Measurements from ENCODE around the gene TUBG2. TPM values are rescaled to one million over a fixed set of nuclear protein-coding genes. Genes with fewer than 3 reads are reported as not detected.
"Not testable (repeated sequence)": the region's sequence is repeated elsewhere in the genome, so short reads cannot be mapped to it uniquely, and the experiment has no call there.

The TUBG2 gene
- total RNA-seq, result 13.1 and 16.0 TPM in 2 replicates
- polyA plus RNA-seq, result 46.3 and 58.7 TPM in 2 replicates

DNA sequence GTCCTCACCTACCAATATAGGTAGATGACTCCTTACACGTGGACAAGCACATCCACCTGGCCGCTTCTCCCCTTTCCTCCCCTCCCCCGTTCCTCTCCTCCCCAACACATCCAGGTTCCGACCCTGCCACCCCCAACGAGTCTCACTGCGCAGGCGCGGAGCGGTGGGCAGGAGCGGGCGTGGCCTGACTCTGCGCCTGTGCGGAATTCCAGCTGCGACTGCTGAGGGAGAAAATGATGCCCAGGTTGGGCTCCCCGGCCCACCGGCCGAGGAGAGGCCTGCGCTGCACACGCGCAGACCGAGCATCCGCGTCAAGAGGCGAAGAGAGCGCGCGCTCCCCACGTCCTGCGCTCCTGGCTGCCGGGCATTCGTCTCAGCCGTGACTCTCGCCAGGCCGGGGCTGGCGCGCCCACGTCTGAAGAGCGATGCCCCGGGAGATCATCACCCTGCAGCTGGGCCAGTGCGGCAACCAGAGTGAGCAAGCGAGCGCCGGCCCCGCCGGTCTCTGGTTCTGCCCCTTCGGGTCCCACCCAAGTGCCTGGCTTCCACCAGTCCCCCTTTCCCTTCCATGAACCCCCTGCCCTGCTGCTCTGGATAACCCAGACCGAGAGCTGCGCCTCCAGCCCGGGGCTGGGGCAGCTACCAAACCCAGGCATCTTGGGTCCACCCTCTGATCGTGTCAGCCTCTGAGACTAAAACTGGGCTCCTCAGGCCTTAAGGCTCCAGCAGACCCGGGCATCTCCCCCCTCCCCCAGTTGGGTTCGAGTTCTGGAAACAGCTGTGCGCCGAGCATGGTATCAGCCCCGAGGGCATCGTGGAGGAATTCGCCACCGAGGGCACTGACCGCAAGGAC lies at the start of gene TUBG2:
TSS of gene TUBG2 (plus strand) at position 206 of the 853 bp plus-strand sequence. CDS start at position 426, 220 bp downstream.
- H4K20me1 ChIP-seq (ENCODE audit: insufficient read depth, poor library complexity, severe bottlenecking), result no peaks in the 10 kb centered on the region
- H3K4me3 ChIP-seq, result peak within 1 kb of the TSS; percentile 53
- H3K9me2 ChIP-seq (replicated peaks; ENCODE audit: insufficient read depth), result no peaks in the 10 kb centered on the region
- H3K36me3 ChIP-seq (replicated peaks; ENCODE audit: insufficient read depth, low read depth), result no peaks in the 10 kb centered on the region
- H2AFZ ChIP-seq, result peak within 1 kb of the TSS; percentile 93
- peak within 1 kb of the TSS; percentile 80 for H3K27ac ChIP-seq
- H3K9me3 ChIP-seq (ENCODE audit: low read depth), result no peaks in the 10 kb centered on the region
- H3K4me1 ChIP-seq (ENCODE audit: insufficient read depth), result peaks cover 13% of the 10 kb centered on the region
- DNase-seq (ENCODE audit: low spot score), result peak; percentile 95
- peaks cover 7% of the 10 kb centered on the region for H3K79me2 ChIP-seq
- 1% methylated on average over 57 of the region's 59 CpGs for WGBS (ENCODE audit: low lambda C conversion rate, missing lambda C conversion rate)
- no peaks in the 10 kb centered on the region for H3K27me3 ChIP-seq
- TF ChIP-seq EZH2phosphoT487 (IDR thresholded peaks at IDR 0.05; ENCODE audit: low read depth, severe bottlenecking, unreplicated experiment) (no peak), EZH2 (IDR thresholded peaks at IDR 0.05; ENCODE audit: borderline replicate concordance) (no peak)
- TF ChIP-seq, protein P1, sequence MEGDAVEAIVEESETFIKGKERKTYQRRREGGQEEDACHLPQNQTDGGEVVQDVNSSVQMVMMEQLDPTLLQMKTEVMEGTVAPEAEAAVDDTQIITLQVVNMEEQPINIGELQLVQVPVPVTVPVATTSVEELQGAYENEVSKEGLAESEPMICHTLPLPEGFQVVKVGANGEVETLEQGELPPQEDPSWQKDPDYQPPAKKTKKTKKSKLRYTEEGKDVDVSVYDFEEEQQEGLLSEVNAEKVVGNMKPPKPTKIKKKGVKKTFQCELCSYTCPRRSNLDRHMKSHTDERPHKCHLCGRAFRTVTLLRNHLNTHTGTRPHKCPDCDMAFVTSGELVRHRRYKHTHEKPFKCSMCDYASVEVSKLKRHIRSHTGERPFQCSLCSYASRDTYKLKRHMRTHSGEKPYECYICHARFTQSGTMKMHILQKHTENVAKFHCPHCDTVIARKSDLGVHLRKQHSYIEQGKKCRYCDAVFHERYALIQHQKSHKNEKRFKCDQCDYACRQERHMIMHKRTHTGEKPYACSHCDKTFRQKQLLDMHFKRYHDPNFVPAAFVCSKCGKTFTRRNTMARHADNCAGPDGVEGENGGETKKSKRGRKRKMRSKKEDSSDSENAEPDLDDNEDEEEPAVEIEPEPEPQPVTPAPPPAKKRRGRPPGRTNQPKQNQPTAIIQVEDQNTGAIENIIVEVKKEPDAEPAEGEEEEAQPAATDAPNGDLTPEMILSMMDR (IDR thresholded peaks at IDR 0.05; ENCODE audit: poor library complexity), result no peak
- peak within 1 kb of the TSS; percentile 93 for H3K4me2 ChIP-seq

DNA sequence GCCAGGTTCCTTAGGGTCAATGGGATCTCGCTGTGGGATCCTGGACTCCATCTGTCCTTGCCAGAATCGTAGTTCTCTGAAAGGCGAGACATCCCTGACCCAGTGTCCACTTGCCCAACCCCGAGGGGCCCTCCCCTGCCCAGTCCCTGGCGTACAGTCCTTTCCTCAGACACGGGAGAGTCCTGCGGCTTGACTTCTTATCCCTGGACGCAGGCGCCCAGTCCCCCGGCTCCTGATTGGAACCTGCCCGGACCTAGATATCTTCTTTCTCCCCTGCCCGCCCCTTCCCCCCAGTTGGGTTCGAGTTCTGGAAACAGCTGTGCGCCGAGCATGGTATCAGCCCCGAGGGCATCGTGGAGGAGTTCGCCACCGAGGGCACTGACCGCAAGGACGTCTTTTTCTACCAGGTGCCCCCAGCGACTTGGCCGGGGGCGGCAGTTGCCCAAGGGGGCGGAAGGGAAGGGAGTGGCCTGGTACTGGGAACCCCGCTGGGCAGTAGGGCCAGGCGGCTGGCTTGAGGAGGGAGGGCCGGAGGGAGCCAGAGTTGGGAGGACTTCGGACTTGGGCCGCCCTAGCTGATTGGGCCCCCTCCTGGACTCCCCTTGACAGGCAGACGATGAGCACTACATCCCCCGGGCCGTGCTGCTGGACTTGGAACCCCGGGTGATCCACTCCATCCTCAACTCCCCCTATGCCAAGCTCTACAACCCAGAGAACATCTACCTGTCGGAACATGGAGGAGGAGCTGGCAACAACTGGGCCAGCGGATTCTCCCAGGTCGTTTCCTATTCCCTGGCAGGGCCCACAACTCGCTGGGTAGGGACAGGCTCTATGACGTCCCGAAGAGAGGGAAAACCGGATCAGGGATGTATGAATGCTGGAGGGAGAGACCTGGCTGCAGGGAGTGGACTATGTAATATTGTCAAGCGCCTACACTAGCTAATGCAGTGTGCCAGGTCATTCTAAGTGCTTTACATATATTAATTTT lies 49.0 kb upstream of the TUBG2 start:
- Histone ChIP-seq H3K4me2 (peak overlapping the region; percentile 86), H3K27ac (peak overlapping the region; percentile 97), H3K79me2 (peaks cover 47% of the 10 kb centered on the region), H2AFZ (peak overlapping the region; percentile 34), H3K4me3 (peak overlapping the region; percentile 84), H3K4me1 (ENCODE audit: insufficient read depth) (peaks cover 24% of the 10 kb centered on the region), H4K20me1 (ENCODE audit: insufficient read depth, poor library complexity, severe bottlenecking) (peaks cover 28% of the 10 kb centered on the region)
- not testable (repeated sequence) for H3K36me3 ChIP-seq (replicated peaks; ENCODE audit: insufficient read depth, low read depth); H3K9me2 ChIP-seq (replicated peaks; ENCODE audit: insufficient read depth); H3K9me3 ChIP-seq (ENCODE audit: low read depth); H3K27me3 ChIP-seq
- DNase-seq (ENCODE audit: low spot score), result peak; percentile 27
- WGBS (ENCODE audit: low lambda C conversion rate, missing lambda C conversion rate), result 13% methylated on average over 24 of the region's 42 CpGs

DNA sequence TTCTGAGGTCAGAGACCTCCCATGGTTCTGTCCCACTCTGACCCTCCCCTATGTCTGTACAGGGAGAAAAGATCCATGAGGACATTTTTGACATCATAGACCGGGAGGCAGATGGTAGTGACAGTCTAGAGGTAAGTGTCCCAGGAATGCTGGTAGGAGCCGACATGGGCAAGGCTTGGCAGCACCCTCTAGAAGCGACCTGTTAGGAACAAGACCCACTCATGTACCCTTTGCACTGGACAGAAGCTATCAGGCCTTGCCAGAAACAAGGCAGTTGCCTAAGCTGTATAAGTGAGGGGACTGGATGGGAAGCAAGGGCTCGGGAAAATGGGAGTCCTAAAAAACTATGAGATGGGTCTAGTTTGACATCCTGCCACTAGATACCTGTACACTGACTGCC lies 47.1 kb upstream of the TUBG2 start:
- H3K4me3 ChIP-seq, result no peak overlapping the region
- peaks cover 12% of the 10 kb centered on the region for H4K20me1 ChIP-seq (ENCODE audit: insufficient read depth, poor library complexity, severe bottlenecking)
- no peaks in the 10 kb centered on the region for H3K27me3 ChIP-seq
- H3K4me2 ChIP-seq, result no peak overlapping the region
- H3K9me3 ChIP-seq (ENCODE audit: low read depth), result no peaks in the 10 kb centered on the region
- no peak overlapping the region for H3K27ac ChIP-seq
- no peak for TF ChIP-seq EZH2 (IDR thresholded peaks at IDR 0.05; ENCODE audit: borderline replicate concordance)
- TF ChIP-seq EZH2phosphoT487 (IDR thresholded peaks at IDR 0.05; ENCODE audit: low read depth, severe bottlenecking, unreplicated experiment), result no peak
- TF ChIP-seq, protein P1 (IDR thresholded peaks at IDR 0.05; ENCODE audit: poor library complexity), result no peak
- no peak for DNase-seq (ENCODE audit: low spot score)
- WGBS (ENCODE audit: low lambda C conversion rate, missing lambda C conversion rate), result 97% methylated on average over 4 of the region's 4 CpGs
- peaks cover 28% of the 10 kb centered on the region for H3K79me2 ChIP-seq
- H3K4me1 ChIP-seq (ENCODE audit: insufficient read depth), result peaks cover 15% of the 10 kb centered on the region
- no peaks in the 10 kb centered on the region for H3K36me3 ChIP-seq (replicated peaks; ENCODE audit: insufficient read depth, low read depth)
- no peaks in the 10 kb centered on the region for H3K9me2 ChIP-seq (replicated peaks; ENCODE audit: insufficient read depth)
- H2AFZ ChIP-seq, result no peak overlapping the region

Measured in hepatocyte (in vitro differentiated cells).